Activated CD4-positive, CD25-positive, alpha-beta regulatory T cell treated with anti-CD3 and anti-CD28 coated beads, Interleukin-2, amount 50 U/mL, for 24 hours (primary cell): Measurements from ENCODE around the gene HSP90AA1.

ENCODE experiments used
- ATAC-seq, 2 donors: fragments of 150-1000 bp; cut with Tn5 transposase; one replicate each; pipeline ENCODE4 v1.10.0; 2021; ENCODE audit warnings: mild to moderate bottlenecking in 1 of 2, moderate library complexity in 1 of 2

HSP90AA1 gene

DNA sequence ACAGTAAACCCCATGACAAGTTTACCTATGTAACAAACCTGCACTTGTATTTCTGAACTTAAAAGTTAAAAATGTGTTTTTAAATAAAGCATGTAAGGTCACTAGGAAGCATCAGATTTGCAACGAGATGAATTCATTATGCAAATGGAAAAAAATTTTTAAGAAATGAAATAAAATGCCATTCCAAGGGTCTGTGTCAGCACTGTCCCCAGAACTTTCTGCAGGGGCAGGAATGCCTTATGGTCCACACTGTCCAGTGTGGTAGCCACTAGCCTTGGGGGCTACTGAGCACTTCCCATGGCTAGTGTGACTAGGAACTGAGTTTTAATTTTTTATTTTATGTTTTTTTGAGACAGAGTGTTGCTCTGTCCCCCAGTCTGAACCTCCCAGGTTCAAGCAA, 49.2 kb downstream of the HSP90AA1 start:
- no peak for ATAC-seq

DNA sequence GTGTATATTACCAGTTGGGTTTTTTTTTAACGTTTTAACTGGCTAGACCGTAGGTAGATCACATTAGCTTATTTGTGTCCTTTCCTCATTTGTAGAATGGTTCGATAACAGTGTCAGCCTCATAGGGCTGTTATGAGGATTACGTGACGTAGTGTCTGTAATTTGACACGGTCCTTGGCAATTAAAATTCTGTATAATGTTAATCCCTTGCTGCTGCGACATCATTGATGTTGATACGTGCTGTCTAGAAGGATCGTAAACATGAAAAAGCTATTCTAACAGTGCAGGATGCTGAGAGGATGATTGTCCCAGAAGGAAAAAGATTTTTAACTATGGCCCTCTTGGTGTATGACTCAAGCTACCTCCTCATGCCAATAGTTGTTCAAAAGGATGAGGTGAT, 50.9 kb downstream of the HSP90AA1 start:
- no peak for ATAC-seq

DNA sequence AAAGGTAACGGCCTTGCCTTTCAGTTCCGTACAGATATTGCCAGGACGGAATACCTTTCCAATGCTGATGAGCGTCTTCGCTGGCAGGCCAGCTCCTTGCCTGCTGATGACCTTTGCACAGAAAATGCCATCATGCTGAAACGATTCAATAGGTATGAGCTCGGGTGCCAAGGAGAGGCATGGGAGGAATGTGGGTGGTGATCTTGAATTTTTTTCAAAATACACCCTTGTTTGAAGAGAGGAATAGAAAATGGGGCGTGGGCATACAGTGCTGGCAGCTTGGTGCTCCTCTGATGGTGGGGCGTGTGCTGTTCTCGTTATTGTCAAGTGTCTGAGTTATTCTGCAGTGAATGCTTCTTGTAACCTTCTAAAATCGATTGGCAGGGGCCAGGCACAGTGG, 52.5 kb downstream of the HSP90AA1 start:
- ATAC-seq = no peak

DNA sequence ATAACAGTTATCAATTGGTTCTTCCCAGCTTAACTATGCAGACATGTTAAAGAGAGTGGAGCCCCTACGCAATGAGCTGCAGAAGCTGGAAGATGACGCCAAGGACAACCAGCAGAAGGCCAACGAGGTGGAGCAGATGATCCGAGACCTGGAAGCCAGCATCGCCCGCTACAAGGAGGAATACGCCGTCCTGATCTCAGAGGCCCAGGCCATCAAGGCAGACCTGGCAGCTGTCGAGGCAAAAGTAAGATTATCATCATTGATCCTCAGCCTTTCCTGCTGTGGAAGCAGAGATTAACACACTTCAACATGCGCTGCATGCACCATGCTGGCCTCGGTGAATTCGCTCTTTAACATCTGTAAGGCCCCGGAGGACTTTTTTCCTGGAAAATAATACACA, 53.6 kb downstream of the HSP90AA1 start:
- no peak for ATAC-seq
